Middle frontal gyrus (tissue), 1 donor: ENCODE results near the gene PLXNB2.

Experiments used
- DNase-seq: peaks from one replicate; pipeline ENCODE4 v3.0.0-alpha.2; 2015; ENCODE audit warnings: low spot score; ENCODE audit errors: extremely low spot score

The PLXNB2 gene

GRCh38 chr22:50298937-50299784, 8.3 kb downstream of the PLXNB2 start:
- no peak for DNase-seq

- no peak for DNase-seq
Observed at GRCh38 chr22:50298266-50298637, 9.2 kb downstream of the PLXNB2 start.

- no peak for DNase-seq
Observed at GRCh38 chr22:50297510-50298265, 9.8 kb downstream of the PLXNB2 start.

GRCh38 chr22:50296658-50297490, 10.6 kb downstream of the PLXNB2 start:
- DNase-seq: no peak

GRCh38 chr22:50294319-50294656, 13.2 kb downstream of the PLXNB2 start:
- no peak for DNase-seq

- DNase-seq: no peak
Observed at GRCh38 chr22:50293441-50294318, 13.8 kb downstream of the PLXNB2 start.

- no peak for DNase-seq
Observed at GRCh38 chr22:50292643-50293440, 14.6 kb downstream of the PLXNB2 start.

GRCh38 chr22:50289942-50290630, 17.4 kb downstream of the PLXNB2 start:
- no peak for DNase-seq

- no peak for DNase-seq
Observed at GRCh38 chr22:50289151-50289941, 18.1 kb downstream of the PLXNB2 start.

- DNase-seq: no peak
Observed at GRCh38 chr22:50287731-50288130, 19.7 kb downstream of the PLXNB2 start.

GRCh38 chr22:50286701-50287318, 20.6 kb downstream of the PLXNB2 start:
- DNase-seq: no peak

GRCh38 chr22:50286275-50286674, 21.2 kb downstream of the PLXNB2 start:
- no peak for DNase-seq

GRCh38 chr22:50285568-50286229, 21.7 kb downstream of the PLXNB2 start:
- no peak for DNase-seq

- no peak for DNase-seq
Observed at GRCh38 chr22:50284479-50284878, 23.0 kb downstream of the PLXNB2 start.

- DNase-seq: no peak
Observed at GRCh38 chr22:50283821-50284220, 23.6 kb downstream of the PLXNB2 start.

GRCh38 chr22:50282361-50283155, 24.9 kb downstream of the PLXNB2 start:
- no peak for DNase-seq

- no peak for DNase-seq
Observed at GRCh38 chr22:50281957-50282356, 25.5 kb downstream of the PLXNB2 start.
